NAMALWA (cell line): ENCODE measurements around the gene KATNB1.
"Not testable (repeated sequence)": the region's sequence is repeated elsewhere in the genome, so short reads cannot be mapped to it uniquely, and the experiment has no call there.

Source experiments
- DNase-seq: peaks from one replicate; pipeline ENCODE4 v3.0.0-alpha.2; 2015; ENCODE audit warnings: low spot score

Gene KATNB1

GRCh38 chr16:57743886-57744641 lies 8.5 kb downstream of the KATNB1 start:
- no peak for DNase-seq

DNA sequence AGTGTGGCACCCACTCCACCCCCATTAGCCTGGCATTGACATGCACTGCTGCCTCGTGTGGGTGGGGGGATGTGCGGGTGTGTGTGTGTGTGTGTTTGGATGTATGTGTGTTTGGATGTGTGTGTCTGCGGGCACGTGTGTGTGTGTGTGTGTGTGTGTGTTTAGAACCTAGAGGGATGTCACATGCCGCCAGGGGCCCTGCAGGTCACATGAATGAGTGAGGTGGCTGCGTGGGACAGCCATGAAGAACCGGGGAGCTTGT lies 9.0 kb downstream of the KATNB1 start:
- DNase-seq, result no peak

DNA sequence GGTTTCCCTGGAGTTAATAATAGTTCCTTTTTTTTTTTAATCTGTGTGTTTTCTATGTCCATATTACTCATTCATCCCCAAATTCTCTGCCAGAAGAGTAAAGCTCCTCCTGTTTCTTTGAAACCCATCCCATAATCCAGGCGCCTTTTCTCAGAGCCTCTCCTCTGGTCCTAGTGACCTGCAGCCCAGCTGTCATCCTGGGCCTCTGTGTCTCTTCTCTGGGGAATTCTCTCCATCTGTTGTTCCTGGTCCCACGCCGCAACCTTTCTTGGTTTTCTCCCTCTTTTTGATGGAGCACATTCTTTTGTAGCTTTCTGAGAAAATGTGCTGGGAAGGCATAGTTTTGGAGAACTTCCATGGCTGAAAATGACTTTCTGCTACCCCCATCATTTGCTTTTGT lies 10.2 kb downstream of the KATNB1 start:
- DNase-seq, result no peak

DNA sequence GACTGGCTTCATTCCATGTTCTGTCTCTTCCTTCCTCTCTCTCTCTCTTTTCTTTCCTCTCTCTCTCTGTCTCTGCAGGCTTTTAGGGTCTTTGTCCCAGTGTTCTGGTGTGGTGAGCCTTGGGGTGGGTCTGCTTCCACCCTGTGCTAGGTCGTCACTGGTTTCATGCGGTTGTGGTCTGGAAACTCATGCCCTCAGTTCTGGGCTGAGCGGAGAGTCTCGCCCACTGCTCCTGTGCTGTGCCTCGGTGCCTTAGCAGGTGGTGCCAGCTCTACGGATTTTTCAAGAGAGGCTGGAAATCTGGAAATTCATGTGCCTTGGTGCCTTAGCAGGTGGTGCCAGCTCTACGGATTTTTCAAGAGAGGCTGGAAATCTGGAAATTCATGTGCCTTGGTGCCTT lies 10.7 kb downstream of the KATNB1 start:
- DNase-seq, result not testable (repeated sequence)

DNA sequence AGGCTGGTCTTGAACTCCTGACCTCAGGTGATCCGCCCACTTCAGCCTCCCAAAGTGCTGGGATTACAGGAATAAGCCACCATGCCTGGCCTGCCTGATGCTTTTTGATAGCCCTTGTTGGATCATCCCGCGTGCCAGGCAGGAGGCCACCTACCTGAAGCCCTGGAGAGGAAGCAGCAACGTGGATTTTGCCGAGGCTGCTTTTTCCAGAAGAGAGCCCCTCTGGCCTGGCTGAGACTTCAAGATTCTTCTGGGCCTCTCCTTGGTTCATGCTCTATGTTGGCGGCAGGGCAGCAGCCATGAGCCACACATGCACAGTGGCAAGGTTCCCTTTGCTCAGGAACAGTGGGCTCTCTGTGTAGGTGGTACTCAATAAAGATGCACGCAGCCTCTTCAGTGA lies 11.5 kb downstream of the KATNB1 start:
- no peak for DNase-seq

- DNase-seq, result no peak
Measured at GRCh38 chr16:57747496-57747895, 11.9 kb downstream of the KATNB1 start.

DNA sequence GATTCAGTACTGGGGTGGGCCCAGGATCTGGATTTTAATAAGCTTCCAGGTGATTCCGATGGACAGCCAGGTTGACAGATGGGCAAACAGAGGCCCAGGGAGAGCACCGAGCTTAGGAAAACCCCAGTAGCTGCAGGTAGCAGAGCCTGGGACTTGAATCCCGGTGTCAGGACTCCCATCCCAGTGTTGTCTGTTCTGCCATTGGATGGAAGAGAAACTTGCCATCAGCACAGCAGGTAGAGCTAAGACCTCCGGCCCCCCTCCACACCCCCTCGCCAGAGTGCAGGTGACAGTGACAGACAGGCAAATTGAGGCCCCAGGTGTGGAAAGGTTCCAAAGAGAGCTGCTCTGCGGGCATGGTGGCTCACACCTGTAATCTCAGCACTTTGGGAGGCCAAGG lies 12.4 kb downstream of the KATNB1 start:
- no peak for DNase-seq

GRCh38 chr16:57748596-57748995 lies 13.0 kb downstream of the KATNB1 start:
- no peak for DNase-seq

GRCh38 chr16:57749101-57749692 lies 13.6 kb downstream of the KATNB1 start:
- DNase-seq, result no peak

- no peak for DNase-seq
Measured at GRCh38 chr16:57749856-57750452, 14.4 kb downstream of the KATNB1 start.

DNA sequence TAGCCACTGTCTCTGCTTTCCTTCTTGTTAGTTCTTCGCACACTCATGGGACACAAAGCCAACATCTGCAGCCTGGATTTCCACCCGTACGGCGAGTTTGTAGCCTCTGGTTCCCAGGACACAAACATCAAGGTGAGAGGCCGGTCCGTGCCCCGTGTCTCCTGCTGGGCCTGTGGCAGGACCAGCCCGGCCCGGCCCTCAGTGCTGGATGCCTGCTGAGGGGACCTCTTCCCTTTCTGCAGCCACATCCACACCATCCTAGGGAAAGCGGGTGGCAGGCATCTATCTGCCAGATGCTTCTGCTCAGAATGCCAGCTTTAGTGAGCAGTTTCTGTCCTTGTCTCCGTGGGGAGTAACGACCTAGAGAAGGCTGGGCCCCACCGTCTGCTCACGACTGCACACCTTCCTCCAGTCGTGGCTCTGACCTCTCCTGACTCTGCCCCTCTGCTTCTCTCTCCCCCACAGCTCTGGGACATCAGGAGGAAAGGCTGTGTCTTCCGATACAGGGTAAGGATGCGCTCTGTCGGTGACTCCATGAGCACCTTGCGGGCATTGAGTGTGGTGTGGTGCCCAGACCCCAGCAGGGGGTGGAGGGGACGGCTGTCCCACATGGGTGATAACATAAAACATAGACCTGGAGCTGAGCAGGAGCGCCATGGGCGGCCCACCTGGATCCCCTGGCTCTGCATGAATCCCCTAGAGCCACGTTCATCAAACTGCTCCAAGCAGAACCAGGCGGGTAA lies 15.4 kb downstream of the KATNB1 start:
- no peak for DNase-seq

DNA sequence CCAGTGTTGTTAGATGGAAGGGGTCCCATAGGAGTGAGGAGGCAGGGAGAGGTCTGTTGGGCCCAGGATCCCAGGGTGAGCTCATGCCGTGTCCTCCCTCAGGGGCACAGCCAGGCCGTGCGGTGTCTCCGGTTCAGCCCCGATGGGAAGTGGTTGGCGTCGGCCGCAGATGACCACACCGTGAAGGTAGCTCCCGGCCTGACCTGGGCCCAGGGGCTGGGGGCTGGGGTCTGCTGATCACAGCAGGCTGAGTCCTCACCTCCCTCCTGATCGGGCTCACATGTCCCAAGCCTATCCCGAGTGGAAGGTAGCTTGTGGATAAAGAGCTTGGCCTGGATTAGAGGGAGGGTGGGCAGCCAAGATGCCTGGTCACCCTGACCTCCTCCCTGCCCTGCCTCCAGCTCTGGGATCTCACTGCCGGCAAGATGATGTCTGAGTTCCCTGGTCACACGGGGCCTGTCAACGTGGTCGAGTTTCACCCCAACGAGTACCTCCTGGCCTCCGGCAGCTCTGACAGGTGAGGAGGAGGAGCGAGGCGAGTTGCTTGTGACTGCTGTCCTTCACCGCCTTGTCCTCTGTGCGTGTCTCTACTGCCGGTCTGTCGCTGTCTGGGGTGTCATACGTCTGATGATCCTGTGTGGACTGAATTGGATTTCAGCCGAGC lies 16.1 kb downstream of the KATNB1 start:
- no peak for DNase-seq

DNA sequence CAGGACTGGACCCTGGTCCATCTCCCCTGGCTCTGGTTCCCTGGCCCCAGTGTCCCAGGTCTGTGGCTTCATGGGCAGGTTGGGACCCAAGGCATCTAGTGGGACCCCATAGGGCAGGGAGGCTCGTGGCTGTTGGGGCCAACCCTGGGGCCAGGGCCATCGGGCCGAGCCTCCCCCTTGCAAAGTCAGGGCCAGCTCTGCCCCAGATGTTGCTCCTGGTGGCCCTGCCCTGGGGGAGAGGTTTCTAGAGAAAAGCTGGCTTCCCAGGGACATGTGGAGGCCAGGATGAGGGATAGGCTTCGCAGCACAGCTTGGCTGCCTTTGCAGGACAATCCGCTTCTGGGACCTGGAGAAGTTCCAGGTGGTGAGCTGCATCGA lies 16.6 kb downstream of the KATNB1 start:
- no peak for DNase-seq

DNA sequence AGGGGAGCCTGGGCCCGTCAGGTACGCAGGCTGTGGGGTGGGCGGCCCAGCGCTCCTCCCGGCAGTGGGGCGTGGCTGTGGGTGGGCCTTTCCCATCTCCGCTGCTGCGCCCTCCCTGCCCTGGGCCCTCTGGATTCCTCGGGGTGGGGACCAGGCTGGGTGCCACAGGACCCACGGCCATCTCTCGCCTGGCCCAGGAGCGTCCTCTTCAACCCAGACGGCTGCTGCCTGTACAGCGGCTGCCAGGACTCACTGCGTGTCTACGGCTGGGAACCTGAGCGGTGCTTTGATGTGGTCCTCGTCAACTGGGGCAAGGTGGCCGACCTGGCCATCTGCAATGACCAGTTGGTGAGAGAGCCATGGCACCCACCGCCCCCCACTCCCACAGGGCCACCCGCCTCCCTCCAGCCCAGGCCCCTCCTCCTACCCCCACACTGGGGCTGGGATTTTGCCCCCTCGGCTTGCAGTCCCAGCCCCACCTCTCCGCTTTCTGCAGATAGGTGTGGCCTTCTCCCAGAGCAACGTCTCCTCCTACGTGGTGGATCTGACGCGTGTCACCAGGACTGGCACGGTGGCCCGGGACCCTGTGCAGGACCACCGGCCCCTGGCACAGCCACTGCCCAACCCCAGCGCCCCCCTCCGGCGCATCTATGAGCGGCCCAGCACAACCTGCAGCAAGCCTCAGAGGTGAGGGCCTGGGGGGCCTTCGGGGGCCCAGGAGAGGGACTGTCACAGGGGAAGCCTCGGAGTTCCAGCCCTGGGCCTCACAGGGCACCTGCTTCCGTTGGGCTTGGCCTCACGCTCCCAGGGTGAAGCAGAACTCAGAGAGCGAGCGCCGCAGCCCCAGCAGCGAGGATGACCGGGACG lies 17.2 kb downstream of the KATNB1 start:
- no peak for DNase-seq

DNA sequence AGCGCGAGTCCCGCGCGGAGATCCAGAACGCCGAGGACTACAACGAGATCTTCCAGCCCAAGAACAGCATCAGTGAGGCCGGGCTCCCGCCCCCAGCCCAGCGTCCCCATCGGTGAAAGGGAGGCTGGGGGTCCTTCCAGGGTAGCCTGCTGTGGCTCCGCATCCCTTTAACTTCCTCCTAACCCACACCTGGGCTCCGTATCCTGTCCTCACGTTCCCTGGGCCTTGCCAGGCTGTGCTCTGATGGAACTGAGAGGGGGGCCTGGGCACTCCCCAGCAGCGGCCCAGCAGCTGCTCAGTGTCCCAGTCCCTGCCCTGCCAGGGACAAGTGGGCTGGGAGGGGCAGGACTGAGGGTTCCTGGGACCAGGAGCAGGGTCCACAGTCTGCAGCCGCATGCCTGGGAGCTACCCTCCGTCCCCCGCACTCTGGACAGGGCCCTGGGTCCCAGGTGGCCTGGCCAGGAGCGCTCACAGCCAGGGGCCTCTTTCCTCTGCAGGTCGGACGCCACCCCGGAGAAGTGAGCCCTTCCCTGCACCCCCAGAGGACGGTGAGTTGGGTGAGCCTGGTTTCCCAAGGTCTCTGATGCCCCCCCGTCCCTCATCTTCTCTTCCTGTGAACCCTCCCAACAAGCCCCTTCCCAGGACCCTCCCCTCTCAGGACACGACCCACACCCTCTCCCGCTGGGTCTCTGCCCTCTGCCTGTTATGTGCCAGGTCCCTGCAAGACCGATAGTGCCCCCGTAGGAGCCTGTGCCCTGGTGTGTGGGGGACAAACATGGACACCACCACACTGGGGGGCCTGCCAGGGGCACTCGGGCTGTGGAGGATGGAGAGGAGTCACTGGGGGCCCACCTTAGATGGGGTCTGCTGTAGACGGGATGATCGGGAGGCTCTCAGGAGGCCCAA lies 18.1 kb downstream of the KATNB1 start:
- no peak for DNase-seq

DNA sequence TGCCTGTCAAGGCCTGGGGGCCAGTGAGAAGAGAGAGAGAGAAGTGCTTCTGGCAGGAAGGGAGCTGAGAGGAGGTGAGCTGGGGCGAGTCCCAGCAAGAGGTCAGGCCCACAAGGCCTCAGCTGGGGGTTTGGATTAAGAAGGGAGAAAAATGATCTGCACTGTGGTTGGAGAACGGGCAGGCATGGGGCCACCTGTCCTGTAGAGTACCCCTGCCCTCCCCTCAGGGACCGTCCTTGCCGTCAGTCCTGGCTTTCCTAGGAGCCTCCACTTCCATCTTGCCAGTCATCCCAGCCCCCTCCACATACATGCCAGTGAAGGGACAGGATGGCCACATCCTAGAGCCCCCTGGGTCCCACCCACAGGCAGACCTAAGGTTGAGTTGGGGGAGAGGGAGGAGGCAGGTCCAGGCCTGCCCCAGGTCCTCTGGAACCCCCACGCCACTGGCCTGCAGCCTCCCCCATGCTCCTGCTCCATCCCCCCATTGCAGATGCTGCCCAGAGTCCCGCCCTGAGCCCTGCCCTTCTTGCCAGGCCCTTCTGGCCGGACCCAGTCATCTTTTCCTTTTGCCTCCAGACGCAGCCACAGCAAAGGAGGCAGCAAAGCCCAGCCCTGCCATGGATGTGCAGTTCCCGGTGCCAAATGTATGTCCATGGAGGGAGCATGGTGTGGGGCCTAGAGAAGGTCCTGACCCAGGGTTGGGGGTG lies 18.9 kb downstream of the KATNB1 start:
- no peak for DNase-seq

- no peak for DNase-seq
Measured at GRCh38 chr16:57755061-57755684, 19.6 kb downstream of the KATNB1 start.

GRCh38 chr16:57755726-57756423 lies 20.3 kb downstream of the KATNB1 start:
- no peak for DNase-seq
